T-helper 2 cell treated with Interferon-gamma antibody and Interleukin-4, amounts not matched to agents 5 μg/mL and 100 μg/mL, for 36 hours (primary cell): Measurements from ENCODE around the gene TPSB2.

ENCODE experiments used
- DNase-seq: peaks from one replicate; pipeline ENCODE4 v3.0.0; 2021; ENCODE audit warnings: low spot score
- H3K27ac Mint-ChIP-seq: one replicate; pipeline ENCODE4 v1.8.0; 2021; ENCODE audit warnings: mild to moderate bottlenecking, mixed read lengths
- H3K27me3 Mint-ChIP-seq: one replicate; pipeline ENCODE4 v1.8.0; 2021; ENCODE audit warnings: low read depth, mixed read lengths
- H3K36me3 Mint-ChIP-seq: one replicate; pipeline ENCODE4 v1.8.0; 2021; ENCODE audit warnings: low read depth, mixed read lengths
- H3K4me1 Mint-ChIP-seq: one replicate; pipeline ENCODE4 v1.8.0; 2021; ENCODE audit warnings: low read depth, mixed read lengths
- H3K4me3 Mint-ChIP-seq: one replicate; pipeline ENCODE4 v1.8.0; 2022; ENCODE audit warnings: mild to moderate bottlenecking, moderate library complexity, mixed read lengths
- H3K9me3 Mint-ChIP-seq: one replicate; pipeline ENCODE4 v1.8.0; 2021; ENCODE audit warnings: mixed read lengths

TPSB2 gene

DNA sequence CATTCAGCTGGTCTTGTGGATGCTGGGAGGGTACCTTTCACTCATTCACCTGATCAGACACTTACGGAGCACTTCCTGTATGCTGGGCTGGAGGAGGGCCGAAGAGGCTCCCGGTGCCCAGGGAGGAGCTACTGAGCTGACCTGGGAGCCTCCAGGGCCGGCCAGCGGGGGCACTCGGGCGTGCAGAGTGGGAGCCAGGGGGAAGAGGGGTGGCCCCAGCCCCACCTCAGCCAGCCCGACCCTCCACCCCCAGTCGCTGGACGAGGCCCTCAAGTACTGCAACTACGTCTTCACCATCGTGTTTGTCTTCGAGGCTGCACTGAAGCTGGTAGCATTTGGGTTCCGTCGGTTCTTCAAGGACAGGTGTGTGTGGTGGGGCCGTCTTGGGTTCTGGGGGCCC lies 15.3 kb downstream of the TPSB2 start:
- H3K4me1 Mint-ChIP-seq = no peaks in the 10 kb centered on the region
- H3K27ac Mint-ChIP-seq = no peak overlapping the region
- no peaks in the 10 kb centered on the region for H3K36me3 Mint-ChIP-seq
- H3K4me3 Mint-ChIP-seq = no peak overlapping the region
- no peak for DNase-seq
- H3K9me3 Mint-ChIP-seq = no peaks in the 10 kb centered on the region
- no peaks in the 10 kb centered on the region for H3K27me3 Mint-ChIP-seq

DNA sequence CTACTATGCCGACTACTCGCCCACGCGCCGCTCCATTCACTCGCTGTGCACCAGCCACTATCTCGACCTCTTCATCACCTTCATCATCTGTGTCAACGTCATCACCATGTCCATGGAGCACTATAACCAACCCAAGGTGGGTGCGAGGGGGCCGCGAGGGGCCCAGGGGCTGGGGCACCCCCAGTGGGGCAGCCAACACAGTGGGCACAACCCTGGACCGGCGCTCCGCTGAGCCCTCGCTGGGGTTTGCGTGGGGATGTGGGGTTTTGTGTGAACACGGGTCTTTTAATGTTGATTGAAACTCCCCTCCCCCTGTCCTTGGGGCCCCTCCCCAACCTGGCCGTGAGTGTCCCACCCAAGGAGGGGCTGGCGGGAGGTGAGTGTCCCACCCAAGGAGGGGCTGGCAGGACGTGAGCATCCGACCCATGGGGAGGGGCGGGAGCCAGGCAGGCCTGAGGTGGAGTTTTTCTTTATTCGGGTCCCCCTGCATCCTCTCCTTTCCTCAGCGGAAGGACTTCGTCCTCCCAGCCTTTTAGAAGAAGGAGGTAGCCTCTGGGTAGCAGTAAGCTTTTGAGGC lies 16.1 kb downstream of the TPSB2 start:
- Mint-ChIP-seq H3K4me1 (no peaks in the 10 kb centered on the region), H3K27me3 (no peaks in the 10 kb centered on the region), H3K27ac (no peak overlapping the region), H3K36me3 (no peaks in the 10 kb centered on the region), H3K4me3 (no peak overlapping the region), H3K9me3 (no peaks in the 10 kb centered on the region)
- DNase-seq = no peak

DNA sequence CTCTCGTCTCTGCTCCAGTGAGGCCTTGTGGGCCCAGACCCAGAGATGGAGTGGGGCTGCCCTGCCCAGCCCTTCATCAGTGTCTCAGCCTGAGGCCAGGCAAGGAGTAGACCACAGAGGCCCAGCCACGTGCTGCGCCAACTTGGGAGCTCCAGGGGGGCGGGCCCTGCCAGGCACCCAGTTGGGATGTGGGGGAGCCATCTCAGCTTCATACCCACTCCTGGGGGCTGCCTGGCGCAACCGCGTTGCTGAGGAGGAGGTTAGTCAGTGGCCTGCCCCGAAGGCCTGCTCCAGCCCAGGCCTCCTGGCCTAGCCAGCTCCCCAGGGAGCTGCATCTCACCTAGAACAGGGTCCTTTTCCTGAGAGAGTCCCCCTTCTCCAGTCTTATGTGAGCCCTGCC lies 16.8 kb downstream of the TPSB2 start:
- no peak overlapping the region for H3K27ac Mint-ChIP-seq
- H3K4me1 Mint-ChIP-seq = no peaks in the 10 kb centered on the region
- H3K36me3 Mint-ChIP-seq = no peaks in the 10 kb centered on the region
- DNase-seq = no peak
- no peaks in the 10 kb centered on the region for H3K9me3 Mint-ChIP-seq
- H3K27me3 Mint-ChIP-seq = no peaks in the 10 kb centered on the region
- H3K4me3 Mint-ChIP-seq = no peak overlapping the region

DNA sequence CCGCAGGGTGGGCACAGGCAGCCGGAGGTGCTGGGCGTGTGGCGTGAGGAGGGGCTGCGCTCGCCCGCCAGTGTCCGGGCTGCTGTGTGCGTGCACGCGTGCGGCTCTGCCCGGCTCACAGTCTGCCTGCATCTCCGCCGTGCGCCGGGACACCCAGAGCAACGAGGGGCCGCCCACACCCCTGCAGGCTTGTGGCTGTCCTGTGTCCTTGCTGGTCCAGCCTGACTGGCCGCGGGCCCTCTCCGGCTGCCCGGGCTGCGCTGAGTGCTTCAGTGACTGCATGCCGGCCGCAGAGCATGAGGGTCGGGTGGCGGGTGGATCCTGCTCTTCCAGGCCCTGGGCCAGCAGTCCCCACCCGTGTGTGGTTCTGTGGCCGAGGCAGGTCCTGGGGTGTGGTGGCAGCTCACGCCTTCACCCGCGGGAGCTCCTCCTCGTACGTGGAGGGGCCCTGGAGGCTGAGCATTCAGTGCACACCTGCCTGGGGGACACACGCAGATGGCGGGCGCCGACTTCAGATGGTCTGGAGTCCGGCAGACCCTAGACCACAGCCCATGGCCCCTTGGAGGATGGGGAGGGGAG lies 17.3 kb downstream of the TPSB2 start:
- H3K4me1 Mint-ChIP-seq = no peaks in the 10 kb centered on the region
- H3K9me3 Mint-ChIP-seq = no peaks in the 10 kb centered on the region
- H3K27me3 Mint-ChIP-seq = no peaks in the 10 kb centered on the region
- DNase-seq = no peak
- H3K27ac Mint-ChIP-seq = no peak overlapping the region
- no peak overlapping the region for H3K4me3 Mint-ChIP-seq
- no peaks in the 10 kb centered on the region for H3K36me3 Mint-ChIP-seq

DNA sequence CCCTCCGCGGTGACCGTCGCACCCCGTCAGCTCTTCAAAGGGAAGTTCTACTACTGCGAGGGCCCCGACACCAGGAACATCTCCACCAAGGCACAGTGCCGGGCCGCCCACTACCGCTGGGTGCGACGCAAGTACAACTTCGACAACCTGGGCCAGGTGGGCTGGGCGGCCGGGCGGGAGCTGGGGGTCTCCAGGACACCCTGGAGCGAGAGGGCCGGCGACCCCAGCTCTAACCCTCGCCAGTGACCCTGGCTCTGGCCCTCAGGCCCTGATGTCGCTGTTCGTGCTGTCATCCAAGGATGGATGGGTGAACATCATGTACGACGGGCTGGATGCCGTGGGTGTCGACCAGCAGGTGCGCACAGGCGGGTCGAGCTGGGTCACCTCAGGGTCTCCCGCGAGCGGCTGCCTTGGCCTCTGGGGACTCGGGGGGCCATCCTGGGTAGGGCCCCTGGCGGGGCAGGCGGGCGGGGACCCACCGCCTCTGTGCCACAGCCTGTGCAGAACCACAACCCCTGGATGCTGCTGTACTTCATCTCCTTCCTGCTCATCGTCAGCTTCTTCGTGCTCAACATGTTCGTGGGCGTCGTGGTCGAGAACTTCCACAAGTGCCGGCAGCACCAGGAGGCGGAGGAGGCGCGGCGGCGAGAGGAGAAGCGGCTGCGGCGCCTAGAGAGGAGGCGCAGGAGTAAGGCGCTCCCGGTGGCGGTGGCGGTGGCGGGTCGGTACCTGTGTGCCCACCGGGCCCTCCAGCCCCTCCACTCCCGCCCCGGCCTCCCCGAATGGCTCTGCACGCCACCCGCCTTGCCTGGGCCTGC lies 18.3 kb downstream of the TPSB2 start:
- DNase-seq = no peak
- H3K36me3 Mint-ChIP-seq = no peaks in the 10 kb centered on the region
- no peaks in the 10 kb centered on the region for H3K4me1 Mint-ChIP-seq
- no peaks in the 10 kb centered on the region for H3K9me3 Mint-ChIP-seq
- H3K27ac Mint-ChIP-seq = no peak overlapping the region
- H3K27me3 Mint-ChIP-seq = no peaks in the 10 kb centered on the region
- H3K4me3 Mint-ChIP-seq = no peak overlapping the region

DNA sequence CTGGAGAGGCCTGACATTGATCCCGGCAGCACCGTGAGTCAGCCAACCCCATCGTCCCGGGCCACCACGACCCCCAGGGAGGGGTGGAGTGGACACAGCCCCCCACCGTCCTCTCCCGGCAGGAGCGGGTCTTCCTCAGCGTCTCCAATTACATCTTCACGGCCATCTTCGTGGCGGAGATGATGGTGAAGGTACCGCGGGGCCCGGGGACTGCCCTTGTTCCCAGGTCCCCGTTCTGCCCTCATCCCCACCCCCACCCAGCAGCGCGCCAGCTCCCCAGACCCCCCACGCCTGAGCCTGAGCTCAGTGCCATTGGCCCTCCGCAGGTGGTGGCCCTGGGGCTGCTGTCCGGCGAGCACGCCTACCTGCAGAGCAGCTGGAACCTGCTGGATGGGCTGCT lies 19.5 kb downstream of the TPSB2 start:
- H3K9me3 Mint-ChIP-seq = no peaks in the 10 kb centered on the region
- no peaks in the 10 kb centered on the region for H3K4me1 Mint-ChIP-seq
- no peak overlapping the region for H3K4me3 Mint-ChIP-seq
- H3K36me3 Mint-ChIP-seq = no peaks in the 10 kb centered on the region
- H3K27me3 Mint-ChIP-seq = no peaks in the 10 kb centered on the region
- H3K27ac Mint-ChIP-seq = no peak overlapping the region
- no peak for DNase-seq

DNA sequence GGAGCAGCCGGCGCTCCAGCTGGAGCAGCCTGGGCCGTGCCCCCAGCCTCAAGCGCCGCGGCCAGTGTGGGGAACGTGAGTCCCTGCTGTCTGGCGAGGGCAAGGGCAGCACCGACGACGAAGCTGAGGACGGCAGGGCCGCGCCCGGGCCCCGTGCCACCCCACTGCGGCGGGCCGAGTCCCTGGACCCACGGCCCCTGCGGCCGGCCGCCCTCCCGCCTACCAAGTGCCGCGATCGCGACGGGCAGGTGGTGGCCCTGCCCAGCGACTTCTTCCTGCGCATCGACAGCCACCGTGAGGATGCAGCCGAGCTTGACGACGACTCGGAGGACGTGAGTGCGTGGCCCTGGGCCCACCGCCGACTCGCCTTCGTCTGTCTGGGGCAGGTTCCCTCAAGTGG lies 20.9 kb downstream of the TPSB2 start:
- no peaks in the 10 kb centered on the region for H3K36me3 Mint-ChIP-seq
- H3K27me3 Mint-ChIP-seq = no peaks in the 10 kb centered on the region
- H3K27ac Mint-ChIP-seq = no peak overlapping the region
- DNase-seq = no peak
- no peak overlapping the region for H3K4me3 Mint-ChIP-seq
- H3K4me1 Mint-ChIP-seq = no peaks in the 10 kb centered on the region
- no peaks in the 10 kb centered on the region for H3K9me3 Mint-ChIP-seq

DNA sequence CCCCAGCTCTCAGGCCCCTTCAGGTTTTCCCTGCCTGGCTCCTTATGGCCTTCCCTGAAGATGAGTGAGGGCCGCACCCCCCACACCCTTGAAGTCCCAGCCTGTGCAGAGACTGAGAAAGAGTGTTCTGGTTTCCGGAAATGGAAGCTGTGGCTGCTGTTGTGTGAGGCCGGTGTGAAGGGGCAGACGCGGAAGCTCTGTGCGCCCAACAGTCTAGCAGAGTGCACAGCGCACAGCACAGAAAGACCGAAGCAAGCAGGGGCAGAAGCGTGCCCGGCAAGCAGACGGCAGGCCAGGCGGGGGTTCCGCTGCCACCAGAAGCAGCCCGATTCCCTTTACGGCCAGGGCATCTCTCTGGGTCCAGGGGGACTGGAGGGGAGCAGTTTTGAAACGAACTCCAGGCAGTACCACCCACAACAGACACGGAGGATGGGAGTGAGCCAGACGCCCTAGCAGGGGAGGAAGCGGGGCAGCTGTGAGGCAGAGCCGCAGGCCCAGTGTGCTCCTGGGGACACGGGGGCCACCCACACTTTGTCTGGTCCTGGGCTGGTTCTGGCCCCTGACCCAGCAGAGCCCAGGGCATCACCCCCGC lies 21.6 kb downstream of the TPSB2 start:
- Mint-ChIP-seq H3K27me3 (no peaks in the 10 kb centered on the region), H3K9me3 (no peaks in the 10 kb centered on the region), H3K4me1 (no peaks in the 10 kb centered on the region), H3K4me3 (peak overlapping the region; percentile 14), H3K27ac (peak overlapping the region; percentile 57), H3K36me3 (no peaks in the 10 kb centered on the region)
- no peak for DNase-seq

DNA sequence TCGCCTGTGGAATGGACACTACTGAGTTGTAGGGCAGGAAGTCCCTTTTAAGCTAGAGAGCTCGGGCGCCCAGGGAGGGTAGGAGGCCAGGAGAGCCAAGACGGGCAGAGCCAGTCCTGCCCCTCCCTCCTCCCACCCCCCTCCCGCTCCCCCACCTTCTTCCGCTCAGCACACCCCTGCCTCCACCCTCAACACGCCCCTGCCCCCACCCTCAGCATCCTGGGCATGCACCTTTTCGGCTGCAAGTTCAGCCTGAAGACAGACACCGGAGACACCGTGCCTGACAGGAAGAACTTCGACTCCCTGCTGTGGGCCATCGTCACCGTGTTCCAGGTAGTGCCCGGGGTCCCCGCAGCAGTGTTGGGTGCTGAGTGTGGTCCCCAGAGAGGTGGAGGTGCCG lies 23.2 kb downstream of the TPSB2 start:
- Mint-ChIP-seq H3K27me3 (no peaks in the 10 kb centered on the region), H3K36me3 (no peaks in the 10 kb centered on the region), H3K4me3 (no peak overlapping the region), H3K4me1 (no peaks in the 10 kb centered on the region), H3K9me3 (no peaks in the 10 kb centered on the region), H3K27ac (no peak overlapping the region)
- no peak for DNase-seq

DNA sequence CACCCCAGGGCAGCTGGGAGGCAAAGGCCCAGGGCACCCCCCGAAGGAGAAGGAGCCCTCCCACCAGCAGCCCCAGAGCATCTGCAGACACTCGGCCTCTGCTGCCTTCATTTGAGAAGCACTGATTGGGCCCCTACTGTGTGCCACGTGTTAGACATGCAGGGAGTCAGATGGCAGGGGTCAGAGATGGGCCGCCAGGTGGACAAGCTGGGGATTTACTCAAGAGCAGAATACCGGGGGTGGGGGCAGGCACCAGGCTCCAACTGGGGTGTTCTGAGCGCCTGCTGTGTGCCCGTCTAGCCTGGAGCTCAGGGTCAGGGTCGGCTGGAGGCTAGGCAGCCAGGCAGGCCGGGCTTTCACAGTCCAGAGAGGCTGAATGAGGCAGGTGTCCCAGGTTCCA lies 23.7 kb downstream of the TPSB2 start:
- Mint-ChIP-seq H3K4me1 (no peaks in the 10 kb centered on the region), H3K36me3 (no peaks in the 10 kb centered on the region), H3K9me3 (no peaks in the 10 kb centered on the region), H3K4me3 (no peak overlapping the region), H3K27me3 (no peaks in the 10 kb centered on the region), H3K27ac (no peak overlapping the region)
- DNase-seq = no peak

DNA sequence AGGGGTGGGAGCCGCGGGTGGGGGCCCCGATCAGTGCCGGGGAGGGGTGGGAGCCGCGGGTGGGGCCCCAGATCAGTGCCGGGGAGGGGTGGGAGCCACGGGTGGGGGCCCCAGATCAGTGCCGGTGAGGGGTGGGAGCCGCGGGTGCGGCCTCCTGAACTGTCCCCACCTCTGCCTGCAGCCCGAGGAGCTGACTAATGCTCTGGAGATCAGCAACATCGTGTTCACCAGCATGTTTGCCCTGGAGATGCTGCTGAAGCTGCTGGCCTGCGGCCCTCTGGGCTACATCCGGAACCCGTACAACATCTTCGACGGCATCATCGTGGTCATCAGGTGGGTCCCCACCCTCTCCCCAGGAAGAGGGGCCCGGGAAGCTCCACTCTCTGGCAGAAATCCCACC lies 25.1 kb downstream of the TPSB2 start:
- Mint-ChIP-seq H3K36me3 (no peaks in the 10 kb centered on the region), H3K27ac (no peak overlapping the region), H3K27me3 (no peaks in the 10 kb centered on the region), H3K4me3 (no peak overlapping the region), H3K9me3 (no peaks in the 10 kb centered on the region), H3K4me1 (no peaks in the 10 kb centered on the region)
- DNase-seq = no peak

DNA sequence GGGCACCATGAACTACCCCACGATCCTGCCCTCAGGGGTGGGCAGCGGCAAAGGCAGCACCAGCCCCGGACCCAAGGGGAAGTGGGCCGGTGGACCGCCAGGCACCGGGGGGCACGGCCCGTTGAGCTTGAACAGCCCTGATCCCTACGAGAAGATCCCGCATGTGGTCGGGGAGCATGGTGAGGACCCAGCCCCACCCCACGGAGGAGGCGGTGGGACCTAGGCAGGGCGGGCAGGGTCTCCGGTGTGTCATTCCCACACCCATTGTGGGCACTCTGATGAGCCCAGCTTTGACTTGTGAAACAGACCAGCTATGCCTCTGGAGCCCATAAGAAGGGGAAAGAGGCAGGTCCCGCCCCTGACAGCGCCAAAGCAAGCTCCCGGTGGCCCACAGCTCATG lies 27.7 kb downstream of the TPSB2 start:
- no peak overlapping the region for H3K4me3 Mint-ChIP-seq
- no peaks in the 10 kb centered on the region for H3K27me3 Mint-ChIP-seq
- DNase-seq = no peak
- no peaks in the 10 kb centered on the region for H3K36me3 Mint-ChIP-seq
- H3K4me1 Mint-ChIP-seq = no peaks in the 10 kb centered on the region
- no peak overlapping the region for H3K27ac Mint-ChIP-seq
- no peaks in the 10 kb centered on the region for H3K9me3 Mint-ChIP-seq

DNA sequence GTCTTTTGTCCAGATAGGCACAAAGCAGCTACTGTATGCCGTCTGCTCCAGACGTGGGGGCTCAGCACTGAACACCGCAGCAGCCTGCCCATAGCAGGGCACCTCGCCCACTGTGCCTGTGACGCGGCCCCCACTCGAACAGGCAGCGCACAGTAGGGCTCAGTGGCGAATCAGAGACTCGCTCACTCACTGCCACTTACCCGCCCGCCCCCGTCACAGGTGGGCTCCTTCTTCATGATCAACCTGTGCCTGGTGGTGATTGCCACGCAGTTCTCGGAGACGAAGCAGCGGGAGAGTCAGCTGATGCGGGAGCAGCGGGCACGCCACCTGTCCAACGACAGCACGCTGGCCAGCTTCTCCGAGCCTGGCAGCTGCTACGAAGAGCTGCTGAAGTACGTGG lies 28.5 kb downstream of the TPSB2 start:
- Mint-ChIP-seq H3K36me3 (no peaks in the 10 kb centered on the region), H3K9me3 (no peaks in the 10 kb centered on the region), H3K27ac (no peak overlapping the region), H3K4me1 (no peaks in the 10 kb centered on the region), H3K27me3 (no peaks in the 10 kb centered on the region), H3K4me3 (no peak overlapping the region)
- no peak for DNase-seq

DNA sequence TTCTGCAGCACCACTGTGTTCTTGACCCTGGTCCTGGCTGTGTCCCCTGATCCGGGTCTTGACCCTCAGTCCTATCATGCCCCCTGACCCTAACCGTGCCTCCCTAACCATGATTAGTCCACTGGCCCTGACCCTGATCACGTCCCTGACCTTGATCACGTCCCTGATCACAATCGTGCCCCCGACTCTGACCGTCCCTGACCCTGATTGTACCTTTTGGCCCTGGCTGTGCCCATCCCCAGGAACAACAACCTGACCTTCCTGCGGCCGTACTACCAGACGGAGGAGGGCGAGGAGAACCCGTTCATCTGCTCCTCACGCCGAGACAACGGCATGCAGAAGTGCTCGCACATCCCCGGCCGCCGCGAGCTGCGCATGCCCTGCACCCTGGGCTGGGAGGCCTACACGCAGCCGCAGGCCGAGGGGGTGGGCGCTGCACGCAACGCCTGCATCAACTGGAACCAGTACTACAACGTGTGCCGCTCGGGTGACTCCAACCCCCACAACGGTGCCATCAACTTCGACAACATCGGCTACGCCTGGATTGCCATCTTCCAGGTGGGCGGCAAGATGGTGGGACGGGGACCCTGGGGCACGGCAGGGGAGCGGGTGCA lies 29.9 kb downstream of the TPSB2 start:
- DNase-seq = no peak
- no peak overlapping the region for H3K27ac Mint-ChIP-seq
- no peaks in the 10 kb centered on the region for H3K27me3 Mint-ChIP-seq
- H3K4me1 Mint-ChIP-seq = no peaks in the 10 kb centered on the region
- H3K36me3 Mint-ChIP-seq = no peaks in the 10 kb centered on the region
- H3K4me3 Mint-ChIP-seq = no peak overlapping the region
- H3K9me3 Mint-ChIP-seq = no peaks in the 10 kb centered on the region
